Upper lobe of left lung (tissue), 6 donors: ENCODE data around the gene UBAP2. TPM values are rescaled to one million over a fixed set of nuclear protein-coding genes. Genes with fewer than 3 reads are reported as not detected.

ENCODE experiments used
- ATAC-seq, 2 donors: fragments of 200-7000 bp; cut with Tn5 transposase; one replicate each; pipeline ENCODE4 v1.9.1; 2022; ENCODE audit warnings: mild to moderate bottlenecking in 2 of 2, moderate library complexity in 2 of 2; ENCODE audit not compliant: low FRiP score in 2 of 2
- DNase-seq, 2 donors: peaks; one replicate each; pipeline ENCODE4 v3.0.0-alpha.2; 2019 to 2020
- H3K27ac ChIP-seq, 4 donors: fragments of 200-600 bp; sonication (generic); one replicate each; pipeline ENCODE4 v1.5.1; 2016 to 2019
- H3K27me3 ChIP-seq, 4 donors: fragments of 200-600 bp; sonication (generic); one replicate each; pipeline ENCODE4 v1.5.1; 2017 to 2019
- H3K36me3 ChIP-seq, 4 donors: fragments of 200-600 bp; sonication (generic); one replicate each; pipeline ENCODE4 v1.5.1; 2016 to 2019
- H3K4me1 ChIP-seq, 4 donors: fragments of 200-600 bp; sonication (generic); one replicate each; pipeline ENCODE4 v1.5.1; 2018 to 2019
- H3K4me3 ChIP-seq, 4 donors: fragments of 200-600 bp; sonication (generic); one replicate each; pipeline ENCODE4 v1.5.1; 2017 to 2019; ENCODE audit warnings: mild to moderate bottlenecking in 2 of 4, moderate library complexity in 1 of 4
- H3K9me3 ChIP-seq, 4 donors: fragments of 200-600 bp; sonication (generic); one replicate each; pipeline ENCODE4 v1.5.1; 2018 to 2019
- EP300 ChIP-seq, 4 donors: sonication (generic); formaldehyde crosslinking; IDR thresholded peaks; one replicate each; pipeline ENCODE4 v1.5.1; 2017; ENCODE audit warnings: antibody characterized with exemption in 4 of 4, control low read depth in 2 of 4
- POLR2A ChIP-seq, 4 donors: fragments of 450-650 bp; IDR thresholded peaks; one replicate each; pipeline ENCODE4 v1.5.1; 2016 to 2017; ENCODE audit warnings: antibody characterized with exemption in 4 of 4, mild to moderate bottlenecking in 2 of 4
- POLR2AphosphoS5 ChIP-seq, 2 donors: sonication (generic); formaldehyde crosslinking; IDR thresholded peaks; one replicate each; pipeline ENCODE4 v1.5.1; 2017; ENCODE audit warnings: antibody characterized with exemption in 2 of 2
- WGBS, 2 donors: methylation state at CpG; one replicate each; pipeline ENCODE4 v1.1.5; 2017 to 2018; 5-methylcytosine and 5-hydroxymethylcytosine counted together
- total RNA-seq, 6 donors: library from RNA; depleted of rRNA in 4 of 6; stranded (reverse); fragments of >200 nt in 4 of 6; gene quantifications; one replicate each; pipeline versions ENCODE4 v1.1.0 to v1.2.1, GENCODE V29; 2016 to 2021
- TF ChIP-seq, protein P1 (sequence below), 6 experiments: fragments of 450-650 bp in 4 of 6; fragments of 200-600 bp in 2 of 6; sonication (generic) in 2 of 6; IDR thresholded peaks; one replicate each; pipeline ENCODE4 v1.5.1; 2016 to 2019; ENCODE audit warnings: antibody characterized with exemption in 6 of 6
- donor health status: DM: no; HTN: no; CAD: no; lungs with moderate emphysema.
- donor health status: DM: no; HTN: yes; CAD: no; lungs with severe emphysema.

The UBAP2 gene
- total RNA-seq, 6 donors from 2014 or later: 22.3 to 48.2 (median 35.3) TPM

DNA sequence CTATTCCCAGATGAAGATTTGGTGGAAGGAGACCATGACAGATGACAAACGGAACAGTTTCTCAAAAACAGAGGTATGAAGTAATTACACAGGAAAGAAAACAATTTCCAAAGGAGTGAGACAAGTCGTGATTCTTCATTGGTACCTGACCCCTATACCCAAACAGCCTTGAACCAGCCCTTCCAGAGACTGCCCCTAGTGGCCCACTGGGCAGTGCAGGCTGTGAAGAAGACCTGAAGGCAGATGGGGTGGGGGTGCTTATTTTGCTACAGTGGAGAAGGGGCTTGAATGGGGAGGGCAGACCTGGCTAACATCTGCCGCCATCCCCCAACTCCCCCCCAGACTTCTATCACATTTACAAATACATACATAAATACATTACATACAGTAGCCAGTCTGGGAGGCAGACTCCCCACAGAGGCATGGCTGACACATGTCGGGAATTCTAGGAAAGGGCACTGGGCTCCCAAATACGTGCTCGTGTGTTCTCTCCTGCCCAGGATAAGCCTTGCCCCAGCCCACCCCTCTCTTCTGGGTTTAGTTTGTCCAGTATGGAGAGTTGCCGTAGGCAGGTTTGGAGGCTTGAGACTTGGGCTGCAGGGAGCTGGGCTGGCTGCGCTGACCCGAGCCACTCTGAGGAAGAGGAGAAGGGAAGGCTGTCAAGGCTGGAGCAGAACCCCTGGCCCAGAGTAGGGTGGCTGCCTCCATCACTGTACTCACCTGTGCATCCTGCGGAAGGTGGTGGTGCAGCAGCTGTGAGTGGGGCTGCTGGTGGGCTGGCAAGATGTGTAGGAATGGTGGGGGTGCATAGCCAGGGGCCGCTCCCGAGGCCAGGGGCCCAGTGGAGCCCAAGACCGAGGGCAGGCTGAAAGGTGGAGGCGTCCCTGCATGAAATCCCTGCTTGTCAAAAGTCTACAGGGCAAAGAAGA is 126.5 kb downstream of the UBAP2 start:
- TF ChIP-seq, protein P1, sequence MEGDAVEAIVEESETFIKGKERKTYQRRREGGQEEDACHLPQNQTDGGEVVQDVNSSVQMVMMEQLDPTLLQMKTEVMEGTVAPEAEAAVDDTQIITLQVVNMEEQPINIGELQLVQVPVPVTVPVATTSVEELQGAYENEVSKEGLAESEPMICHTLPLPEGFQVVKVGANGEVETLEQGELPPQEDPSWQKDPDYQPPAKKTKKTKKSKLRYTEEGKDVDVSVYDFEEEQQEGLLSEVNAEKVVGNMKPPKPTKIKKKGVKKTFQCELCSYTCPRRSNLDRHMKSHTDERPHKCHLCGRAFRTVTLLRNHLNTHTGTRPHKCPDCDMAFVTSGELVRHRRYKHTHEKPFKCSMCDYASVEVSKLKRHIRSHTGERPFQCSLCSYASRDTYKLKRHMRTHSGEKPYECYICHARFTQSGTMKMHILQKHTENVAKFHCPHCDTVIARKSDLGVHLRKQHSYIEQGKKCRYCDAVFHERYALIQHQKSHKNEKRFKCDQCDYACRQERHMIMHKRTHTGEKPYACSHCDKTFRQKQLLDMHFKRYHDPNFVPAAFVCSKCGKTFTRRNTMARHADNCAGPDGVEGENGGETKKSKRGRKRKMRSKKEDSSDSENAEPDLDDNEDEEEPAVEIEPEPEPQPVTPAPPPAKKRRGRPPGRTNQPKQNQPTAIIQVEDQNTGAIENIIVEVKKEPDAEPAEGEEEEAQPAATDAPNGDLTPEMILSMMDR (IDR thresholded peaks at IDR 0.05): peak; percentile 20 to 47 (median 34)
- TF ChIP-seq EP300 (IDR thresholded peaks at IDR 0.05): no peak
- TF ChIP-seq POLR2A (IDR thresholded peaks at IDR 0.05): no peak
- no peak for TF ChIP-seq POLR2AphosphoS5 (IDR thresholded peaks at IDR 0.05)
- ATAC-seq (peak in 1 of 2 donors; percentile 35), DNase-seq (peak in 1 of 2 donors; percentile 38)
- 89 to 93% methylated on average over 7 to 14 of the region's 14 CpGs for WGBS, 2 donors
- Histone ChIP-seq H3K27ac (peak overlapping the region in 1 of 4 donors; percentile 3), H3K36me3 (peaks cover 32 to 95% (median 75%) of the 10 kb centered on the region in 4 donors), H3K27me3 (no peaks in the 10 kb centered on the region), H3K4me1 (peaks cover 0 to 13% (median 4%) of the 10 kb centered on the region in 4 donors), H3K9me3 (no peaks in the 10 kb centered on the region), H3K4me3 (no peak overlapping the region)

- no peak for ATAC-seq
- Histone ChIP-seq H3K9me3 (no peaks in the 10 kb centered on the region), H3K27ac (no peak overlapping the region), H3K36me3 (peaks cover 31 to 89% (median 56%) of the 10 kb centered on the region in 4 donors), H3K27me3 (no peaks in the 10 kb centered on the region), H3K4me1 (peaks cover 0 to 3% (median 0%) of the 10 kb centered on the region in 4 donors), H3K4me3 (no peak overlapping the region)
- no peak for DNase-seq
- TF ChIP-seq, protein P1 (IDR thresholded peaks at IDR 0.05): no peak
- TF ChIP-seq EP300 (IDR thresholded peaks at IDR 0.05) (no peak), POLR2AphosphoS5 (IDR thresholded peaks at IDR 0.05) (no peak), POLR2A (IDR thresholded peaks at IDR 0.05) (no peak)
- 96 to 97% methylated on average over 6 of the region's 6 CpGs for WGBS, 2 donors
Measured at GRCh38 chr9:33919276-33919897, 129.3 kb downstream of the UBAP2 start.

- no peak for TF ChIP-seq POLR2AphosphoS5 (IDR thresholded peaks at IDR 0.05)
- TF ChIP-seq EP300 (IDR thresholded peaks at IDR 0.05): no peak
- TF ChIP-seq, protein P1 (IDR thresholded peaks at IDR 0.05): no peak
- TF ChIP-seq POLR2A (IDR thresholded peaks at IDR 0.05): no peak
- no peaks in the 10 kb centered on the region for H3K27me3 ChIP-seq
- no peak overlapping the region for H3K27ac ChIP-seq
- DNase-seq: no peak
- no peak overlapping the region for H3K4me3 ChIP-seq
- no peak for ATAC-seq
- 95 to 96% methylated on average over 9 of the region's 9 CpGs for WGBS, 2 donors
- H3K36me3 ChIP-seq: peaks cover 18 to 87% (median 49%) of the 10 kb centered on the region in 4 donors
- H3K4me1 ChIP-seq: peaks cover 0 to 3% (median 0%) of the 10 kb centered on the region in 4 donors
- no peaks in the 10 kb centered on the region for H3K9me3 ChIP-seq
Measured at GRCh38 chr9:33917036-33917435, 131.7 kb downstream of the UBAP2 start.

DNA sequence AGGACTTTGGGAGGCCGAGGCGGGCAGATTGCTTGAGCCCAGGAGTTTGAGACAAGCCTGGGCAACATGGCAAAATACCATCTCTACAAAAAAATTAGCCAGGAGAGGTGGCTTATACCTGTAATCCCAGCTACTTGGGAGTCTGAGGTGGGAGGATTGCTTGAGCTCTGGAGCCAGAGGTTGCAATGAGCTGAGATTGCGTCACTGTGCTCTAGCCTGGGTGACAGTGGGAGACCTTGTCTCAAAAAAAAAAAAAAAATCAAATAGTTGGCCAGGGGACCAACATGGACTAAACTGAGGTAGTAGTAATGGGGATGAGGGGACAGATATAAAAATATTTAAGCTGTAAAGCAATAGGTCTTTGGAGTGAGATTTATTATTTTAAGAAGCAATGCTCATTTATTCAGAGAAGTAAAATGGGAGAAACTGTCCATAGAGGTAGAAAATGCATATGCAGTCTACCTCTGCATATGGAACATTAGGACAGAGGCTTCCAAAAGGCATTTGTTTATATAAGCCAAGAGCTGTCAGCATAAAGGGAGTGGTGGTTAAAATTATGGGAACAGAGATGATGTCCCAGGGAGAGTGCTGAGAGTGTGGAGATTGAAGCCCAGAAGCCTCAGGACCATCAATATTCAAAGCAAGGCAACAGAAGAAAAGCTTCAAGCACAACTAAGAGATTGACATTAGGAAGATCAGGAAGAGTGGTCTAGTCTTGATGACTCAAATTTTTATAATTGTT is 133.6 kb downstream of the UBAP2 start:
- Histone ChIP-seq H3K27ac (no peak overlapping the region), H3K36me3 (peaks cover 17 to 71% (median 36%) of the 10 kb centered on the region in 4 donors), H3K9me3 (no peaks in the 10 kb centered on the region), H3K27me3 (no peaks in the 10 kb centered on the region), H3K4me1 (peaks cover 0 to 2% (median 0%) of the 10 kb centered on the region in 4 donors), H3K4me3 (no peak overlapping the region)
- 97 to 100% methylated on average over 3 of the region's 3 CpGs for WGBS, 2 donors
- ATAC-seq: no peak
- TF ChIP-seq EP300 (IDR thresholded peaks at IDR 0.05): no peak
- no peak for TF ChIP-seq POLR2AphosphoS5 (IDR thresholded peaks at IDR 0.05)
- TF ChIP-seq, protein P1 (IDR thresholded peaks at IDR 0.05): no peak
- TF ChIP-seq POLR2A (IDR thresholded peaks at IDR 0.05): no peak
- no peak for DNase-seq
